ENCODE measurements around the gene PHACTR3.

DNA sequence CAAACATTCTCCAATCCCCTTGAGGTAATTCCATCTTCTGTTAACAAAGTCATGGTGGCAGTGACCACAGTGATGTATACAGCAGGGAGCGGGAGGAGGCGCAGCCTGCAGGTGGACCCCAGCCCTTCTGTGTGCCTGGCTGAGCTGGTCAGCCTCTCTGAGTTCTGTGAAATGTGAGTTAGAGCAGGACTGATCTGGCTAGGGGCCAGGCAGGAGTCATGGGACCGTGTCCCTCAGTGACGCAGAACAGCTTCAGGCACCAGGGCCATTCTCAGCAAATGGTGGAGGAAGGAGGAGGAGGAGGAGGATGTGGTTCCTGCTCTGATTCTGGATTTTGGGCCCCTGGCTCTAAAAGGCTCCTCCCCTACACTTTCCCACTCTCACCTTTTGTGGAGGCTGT, 6.9 kb downstream of the PHACTR3 start:
- TF ChIP-seq, protein P1, sequence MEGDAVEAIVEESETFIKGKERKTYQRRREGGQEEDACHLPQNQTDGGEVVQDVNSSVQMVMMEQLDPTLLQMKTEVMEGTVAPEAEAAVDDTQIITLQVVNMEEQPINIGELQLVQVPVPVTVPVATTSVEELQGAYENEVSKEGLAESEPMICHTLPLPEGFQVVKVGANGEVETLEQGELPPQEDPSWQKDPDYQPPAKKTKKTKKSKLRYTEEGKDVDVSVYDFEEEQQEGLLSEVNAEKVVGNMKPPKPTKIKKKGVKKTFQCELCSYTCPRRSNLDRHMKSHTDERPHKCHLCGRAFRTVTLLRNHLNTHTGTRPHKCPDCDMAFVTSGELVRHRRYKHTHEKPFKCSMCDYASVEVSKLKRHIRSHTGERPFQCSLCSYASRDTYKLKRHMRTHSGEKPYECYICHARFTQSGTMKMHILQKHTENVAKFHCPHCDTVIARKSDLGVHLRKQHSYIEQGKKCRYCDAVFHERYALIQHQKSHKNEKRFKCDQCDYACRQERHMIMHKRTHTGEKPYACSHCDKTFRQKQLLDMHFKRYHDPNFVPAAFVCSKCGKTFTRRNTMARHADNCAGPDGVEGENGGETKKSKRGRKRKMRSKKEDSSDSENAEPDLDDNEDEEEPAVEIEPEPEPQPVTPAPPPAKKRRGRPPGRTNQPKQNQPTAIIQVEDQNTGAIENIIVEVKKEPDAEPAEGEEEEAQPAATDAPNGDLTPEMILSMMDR (IDR thresholded peaks at IDR 0.05), result no peak
- TF ChIP-seq POLR2A (IDR thresholded peaks at IDR 0.05), result no peak

Measured in lower leg skin (tissue), 3 donors.